Body of pancreas (tissue), 4 donors: ENCODE results near the gene TTLL11. TPM values are rescaled to one million over a fixed set of nuclear protein-coding genes. Genes with fewer than 3 reads are reported as not detected.

ENCODE experiments used
- ATAC-seq: fragments of 150-250 bp; one replicate; pipeline ENCODE4 v1.9.1; 2016
- DNase-seq, 4 donors: peaks; one replicate each; pipeline ENCODE4 v3.0.0-alpha.2; 2019
- H3K27ac ChIP-seq, 4 donors: fragments of 200-600 bp; sonication (generic); 1 replicate in 3 of 4; 2 replicates in 1 of 4; pipeline versions ENCODE4 v1.5.1 to v1.6.1; 2016 to 2019; ENCODE audit warnings: mild to moderate bottlenecking in 1 of 4, mixed read lengths in 1 of 4, moderate library complexity in 1 of 4
- H3K27me3 ChIP-seq, 2 donors: fragments of 200-600 bp; sonication (generic); one replicate each; pipeline ENCODE4 v1.6.0; 2016; ENCODE audit warnings: mild to moderate bottlenecking in 1 of 2
- H3K36me3 ChIP-seq, 2 donors: fragments of 200-600 bp; sonication (generic); replicated peaks in 1 of 2; 2 replicates each; pipeline ENCODE4 v1.5.1; 2016; ENCODE audit warnings: low read depth in 2 of 2; ENCODE audit not compliant: insufficient read depth in 1 of 2
- H3K4me1 ChIP-seq: fragments of 200-600 bp; sonication (generic); one replicate; pipeline ENCODE4 v1.6.0; 2016
- H3K4me3 ChIP-seq, 2 donors: fragments of 200-600 bp; sonication (generic); 1 replicate in 1 of 2; 2 replicates in 1 of 2; pipeline ENCODE4 v1.5.1; 2016 to 2019
- H3K9me3 ChIP-seq, 3 donors: fragments of 200-600 bp; sonication (generic); 1 replicate in 2 of 3; 2 replicates in 1 of 3; pipeline ENCODE4 v1.5.1; 2016
- CTCF ChIP-seq, 7 experiments: fragments of 450-650 bp in 4 of 7; fragments of 200-600 bp in 3 of 7; sonication (generic) in 3 of 7; IDR thresholded peaks; one replicate each; pipeline ENCODE4 v1.5.1; 2016 to 2019; ENCODE audit warnings: antibody characterized with exemption in 7 of 7
- POLR2A ChIP-seq, 3 donors: fragments of 450-650 bp; IDR thresholded peaks; one replicate each; pipeline ENCODE4 v1.6.1; 2016; ENCODE audit warnings: antibody characterized with exemption in 3 of 3, mild to moderate bottlenecking in 2 of 3
- whole genome bisulfite sequencing, 2 donors: methylation state at CpG; one replicate each; pipeline ENCODE4 v1.1.5; 2017; 5-methylcytosine and 5-hydroxymethylcytosine counted together
- intact Hi-C: fragments of 100-400 bp; cut with DNase I; formaldehyde crosslinking; loops from one replicate; pipeline ENCODE4 v1.15.1; 2023
- total RNA-seq, 2 donors: library from RNA; depleted of rRNA; stranded (reverse); fragments of >200 nt; gene quantifications; one replicate each; pipeline ENCODE4 v1.1.0, GENCODE V29; 2016

The TTLL11 gene
- total RNA-seq, 2 donors from 2014 or later = 14.5 to 16.8 TPM

GRCh38 chr9:122125158-122125508 is 32.0 kb upstream of the TTLL11 start:
- H3K27me3 ChIP-seq = peaks cover 0 to 13% of the 10 kb centered on the region in 2 donors
- DNase-seq = peak; percentile 77 to 83 (median 81)
- H3K36me3 ChIP-seq = no peaks in the 10 kb centered on the region
- peak; percentile 86 to 95 (median 92) for TF ChIP-seq CTCF (IDR thresholded peaks at IDR 0.05)
- TF ChIP-seq POLR2A (IDR thresholded peaks at IDR 0.05) = no peak
- H3K27ac ChIP-seq = no peak overlapping the region
- 0 to 1% methylated on average over 8 of the region's 8 CpGs for WGBS, 2 donors
- H3K4me3 ChIP-seq = no peak overlapping the region
- H3K4me1 ChIP-seq = peaks cover 27% of the 10 kb centered on the region
- intact Hi-C loops = loop anchor here (5.0 kb wide), 1 partner anchor 227 kb away; no protein-coding TSS in a partner anchor
- ATAC-seq = peak; percentile 78
- no peaks in the 10 kb centered on the region for H3K9me3 ChIP-seq

DNA sequence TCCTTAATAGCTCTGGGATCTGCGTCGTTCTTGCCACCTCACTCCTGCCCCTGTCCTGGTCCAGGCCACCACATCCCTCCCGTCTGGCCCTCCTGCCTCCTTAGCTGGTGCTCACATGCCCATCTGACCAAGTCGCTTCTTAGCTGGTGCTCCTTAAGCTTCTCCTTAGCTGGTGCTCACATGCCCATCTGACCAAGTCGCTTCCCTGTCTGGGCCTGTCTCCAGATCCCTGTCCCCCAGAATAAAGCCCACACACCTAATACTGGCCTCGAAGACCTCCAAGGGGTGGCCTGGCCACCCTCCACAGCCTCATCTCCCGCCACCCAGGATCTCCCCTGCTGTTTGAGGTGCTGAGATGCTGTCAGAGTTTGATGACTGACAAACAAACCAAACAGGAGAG is 31.4 kb upstream of the TTLL11 start:
- H3K36me3 ChIP-seq = no peaks in the 10 kb centered on the region
- H3K4me3 ChIP-seq = no peak overlapping the region
- peaks cover 27% of the 10 kb centered on the region for H3K4me1 ChIP-seq
- 50 to 55% methylated on average over 7 of the region's 7 CpGs for WGBS, 2 donors
- ATAC-seq = no peak
- TF ChIP-seq POLR2A (IDR thresholded peaks at IDR 0.05) = no peak
- no peak for TF ChIP-seq CTCF (IDR thresholded peaks at IDR 0.05)
- intact Hi-C loops = no loop called here
- no peaks in the 10 kb centered on the region for H3K9me3 ChIP-seq
- no peak for DNase-seq
- peaks cover 0 to 13% of the 10 kb centered on the region in 2 donors for H3K27me3 ChIP-seq
- no peak overlapping the region for H3K27ac ChIP-seq

DNA sequence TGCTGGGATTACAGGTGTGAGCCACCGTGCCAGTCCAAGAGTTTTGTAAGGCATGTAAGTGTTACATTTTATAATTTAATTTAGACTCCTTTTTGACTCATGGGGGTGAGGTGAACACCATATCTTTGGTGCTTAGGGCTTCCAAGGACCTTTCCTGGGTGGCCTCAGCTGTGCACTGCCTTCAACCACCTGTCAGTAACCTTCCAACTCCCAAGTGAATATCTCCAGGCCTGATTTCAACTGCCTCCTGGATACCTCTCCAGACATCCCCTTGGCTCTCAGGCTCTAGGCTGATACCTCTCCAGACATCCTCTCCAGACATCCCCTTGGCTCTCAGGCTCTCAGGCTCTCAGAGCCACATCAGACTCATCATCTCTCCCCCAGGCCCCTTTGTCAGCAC is 30.9 kb upstream of the TTLL11 start:
- peaks cover 27% of the 10 kb centered on the region for H3K4me1 ChIP-seq
- H3K27ac ChIP-seq = no peak overlapping the region
- no peaks in the 10 kb centered on the region for H3K9me3 ChIP-seq
- no peaks in the 10 kb centered on the region for H3K36me3 ChIP-seq
- H3K27me3 ChIP-seq = peaks cover 0 to 13% of the 10 kb centered on the region in 2 donors
- intact Hi-C loops = no loop called here
- no peak overlapping the region for H3K4me3 ChIP-seq
- ATAC-seq = no peak
- no peak for DNase-seq
- 59 to 82% methylated on average over 1 of the region's 1 CpG for WGBS, 2 donors
- TF ChIP-seq POLR2A (IDR thresholded peaks at IDR 0.05) (no peak), CTCF (IDR thresholded peaks at IDR 0.05) (no peak)

- intact Hi-C loops = no loop called here
- peaks cover 27% of the 10 kb centered on the region for H3K4me1 ChIP-seq
- no peaks in the 10 kb centered on the region for H3K9me3 ChIP-seq
- H3K27me3 ChIP-seq = peaks cover 0 to 13% of the 10 kb centered on the region in 2 donors
- 28 to 30% methylated on average over 12 to 13 of the region's 13 CpGs for WGBS, 2 donors
- DNase-seq (peak; percentile 61 to 79 (median 74)), ATAC-seq (peak; percentile 57)
- no peaks in the 10 kb centered on the region for H3K36me3 ChIP-seq
- no peak overlapping the region for H3K4me3 ChIP-seq
- TF ChIP-seq CTCF (IDR thresholded peaks at IDR 0.05) (peak; percentile 87 to 98 (median 95)), POLR2A (IDR thresholded peaks at IDR 0.05) (no peak)
- no peak overlapping the region for H3K27ac ChIP-seq
Observed at GRCh38 chr9:122122903-122123632, 30.0 kb upstream of the TTLL11 start.

GRCh38 chr9:122122468-122122867 is 29.4 kb upstream of the TTLL11 start:
- H3K4me1 ChIP-seq = peaks cover 27% of the 10 kb centered on the region
- TF ChIP-seq CTCF (IDR thresholded peaks at IDR 0.05) = no peak
- no peak for TF ChIP-seq POLR2A (IDR thresholded peaks at IDR 0.05)
- no peak overlapping the region for H3K4me3 ChIP-seq
- H3K36me3 ChIP-seq = no peaks in the 10 kb centered on the region
- 39 to 57% methylated on average over 3 to 6 of the region's 6 CpGs for WGBS, 2 donors
- peaks cover 0 to 13% of the 10 kb centered on the region in 2 donors for H3K27me3 ChIP-seq
- DNase-seq (no peak), ATAC-seq (no peak)
- no peaks in the 10 kb centered on the region for H3K9me3 ChIP-seq
- intact Hi-C loops = no loop called here
- no peak overlapping the region for H3K27ac ChIP-seq
